Gastrocnemius medialis (tissue), 4 donors: ENCODE results near the gene ACACB. TPM values are rescaled to one million over a fixed set of nuclear protein-coding genes. Genes with fewer than 3 reads are reported as not detected.
A peak's percentile ranks its signal among the peaks of the same experiment; 100 is the strongest.

Experiments used
- ATAC-seq, 2 donors: fragments of 150-250 bp; one replicate each; pipeline ENCODE4 v1.9.1; 2016
- DNase-seq, 2 donors: peaks; one replicate each; pipeline ENCODE4 v3.0.0-alpha.2; 2019
- H3K27ac ChIP-seq, 4 donors: fragments of 200-600 bp; sonication (generic); 1 replicate in 1 of 4; 2 replicates in 3 of 4; pipeline ENCODE4 v1.5.1; 2016 to 2018; ENCODE audit warnings: mild to moderate bottlenecking in 2 of 4, moderate library complexity in 1 of 4
- H3K27me3 ChIP-seq, 3 donors: fragments of 200-600 bp; sonication (generic) in 2 of 3; 1 replicate in 1 of 3; 2 replicates in 2 of 3; pipeline versions ENCODE4 v1.5.1 to v1.6.0; 2016 to 2019; ENCODE audit warnings: mild to moderate bottlenecking in 1 of 3, moderate library complexity in 1 of 3
- H3K36me3 ChIP-seq, 2 donors: fragments of 200-600 bp; sonication (generic) in 1 of 2; one replicate each; pipeline ENCODE4 v1.5.1; 2017 to 2018
- H3K4me1 ChIP-seq, 2 donors: fragments of 200-600 bp; sonication (generic) in 1 of 2; one replicate each; pipeline ENCODE4 v1.5.1; 2016 to 2017; ENCODE audit warnings: mild to moderate bottlenecking in 2 of 2
- H3K4me3 ChIP-seq, 4 donors: fragments of 200-600 bp; sonication (generic) in 3 of 4; 1 replicate in 1 of 4; 2 replicates in 3 of 4; pipeline ENCODE4 v1.5.1; 2016 to 2019; ENCODE audit warnings: mild to moderate bottlenecking in 2 of 4
- H3K9me3 ChIP-seq, 3 donors: fragments of 200-600 bp; sonication (generic) in 2 of 3; 1 replicate in 1 of 3; 2 replicates in 2 of 3; pipeline ENCODE4 v1.5.1; 2016 to 2019
- POLR2A ChIP-seq, 2 donors: fragments of 450-650 bp; IDR thresholded peaks; one replicate each; pipeline ENCODE4 v1.6.1; 2017; ENCODE audit warnings: antibody characterized with exemption in 2 of 2, mild to moderate bottlenecking in 2 of 2, moderate library complexity in 2 of 2
- in situ Hi-C, 4 donors: fragments of 200-750 bp; cut with MboI; loops; one replicate each; pipeline versions ENCODE4 v1.15.0 to v1.8.0; 2017; ENCODE audit warnings: low sequenced_read_pairs in 4 of 4
- intact Hi-C: fragments of 100-400 bp; cut with DNase I; formaldehyde crosslinking; loops from one replicate; pipeline ENCODE4 v1.15.1; 2023; ENCODE audit warnings: low total_unique reads
- total RNA-seq, 4 donors: library from RNA; depleted of rRNA; stranded (reverse); fragments of >200 nt; gene quantifications; one replicate each; pipeline versions ENCODE4 v1.1.0 to v1.2.3, GENCODE V29; 2016
- TF ChIP-seq, protein P1 (sequence below), 5 experiments: fragments of 450-650 bp in 3 of 5; fragments of 200-600 bp in 2 of 5; sonication (generic) in 2 of 5; IDR thresholded peaks in 4 of 5; conservative IDR thresholded peaks in 1 of 5; 1 replicate in 4 of 5; 2 replicates in 1 of 5; pipeline ENCODE4 v1.5.1; 2016 to 2019; ENCODE audit warnings: antibody characterized with exemption in 5 of 5, mild to moderate bottlenecking in 3 of 5, moderate library complexity in 3 of 5

Gene ACACB
- total RNA-seq, 4 donors from 2014 or later = 595 to 1,103 (median 698) TPM

DNA sequence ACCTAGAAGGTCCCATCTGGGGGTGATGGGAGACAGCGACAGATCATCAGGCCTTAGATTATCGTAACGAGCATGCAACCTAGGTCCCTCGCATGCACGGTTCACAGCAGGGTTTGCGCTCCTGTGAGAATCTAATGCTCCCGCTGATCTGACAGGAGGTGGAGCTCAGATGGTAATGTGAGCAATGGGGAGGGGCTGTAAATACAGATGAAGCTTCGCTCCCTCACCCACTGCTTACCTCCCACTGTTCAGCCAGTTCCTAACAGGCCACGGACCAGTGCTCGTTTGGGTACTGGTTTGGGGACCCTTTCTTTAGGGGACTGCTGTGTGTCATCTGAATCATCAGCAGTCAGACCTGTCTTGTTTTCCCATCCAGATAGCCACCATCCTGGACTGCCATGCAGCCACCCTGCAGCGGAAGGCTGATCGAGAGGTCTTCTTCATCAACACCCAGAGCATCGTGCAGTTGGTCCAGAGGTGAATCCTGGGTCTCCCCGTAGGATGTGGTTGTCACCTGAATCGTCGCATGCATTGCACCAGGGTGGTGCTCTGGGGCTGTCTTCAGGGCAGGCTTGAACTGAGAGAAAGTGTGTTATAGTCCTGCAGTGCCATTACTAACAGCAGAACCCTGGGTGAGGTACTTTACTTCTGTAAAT is 96.2 kb downstream of the ACACB start:
- H3K27ac ChIP-seq = no peak overlapping the region
- H3K27me3 ChIP-seq = no peaks in the 10 kb centered on the region
- no peak overlapping the region for H3K4me3 ChIP-seq
- H3K9me3 ChIP-seq = no peaks in the 10 kb centered on the region
- intact Hi-C loops = loop anchor here (5.0 kb wide), 1 partner anchor 40 kb away; no protein-coding TSS in a partner anchor
- no peak for DNase-seq
- TF ChIP-seq, protein P1, sequence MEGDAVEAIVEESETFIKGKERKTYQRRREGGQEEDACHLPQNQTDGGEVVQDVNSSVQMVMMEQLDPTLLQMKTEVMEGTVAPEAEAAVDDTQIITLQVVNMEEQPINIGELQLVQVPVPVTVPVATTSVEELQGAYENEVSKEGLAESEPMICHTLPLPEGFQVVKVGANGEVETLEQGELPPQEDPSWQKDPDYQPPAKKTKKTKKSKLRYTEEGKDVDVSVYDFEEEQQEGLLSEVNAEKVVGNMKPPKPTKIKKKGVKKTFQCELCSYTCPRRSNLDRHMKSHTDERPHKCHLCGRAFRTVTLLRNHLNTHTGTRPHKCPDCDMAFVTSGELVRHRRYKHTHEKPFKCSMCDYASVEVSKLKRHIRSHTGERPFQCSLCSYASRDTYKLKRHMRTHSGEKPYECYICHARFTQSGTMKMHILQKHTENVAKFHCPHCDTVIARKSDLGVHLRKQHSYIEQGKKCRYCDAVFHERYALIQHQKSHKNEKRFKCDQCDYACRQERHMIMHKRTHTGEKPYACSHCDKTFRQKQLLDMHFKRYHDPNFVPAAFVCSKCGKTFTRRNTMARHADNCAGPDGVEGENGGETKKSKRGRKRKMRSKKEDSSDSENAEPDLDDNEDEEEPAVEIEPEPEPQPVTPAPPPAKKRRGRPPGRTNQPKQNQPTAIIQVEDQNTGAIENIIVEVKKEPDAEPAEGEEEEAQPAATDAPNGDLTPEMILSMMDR (IDR thresholded peaks at IDR 0.05 in 4 of 5, conservative IDR thresholded peaks at IDR 0.05 in 1 of 5) = no peak
- TF ChIP-seq POLR2A (IDR thresholded peaks at IDR 0.05) = no peak
- H3K4me1 ChIP-seq = no peaks in the 10 kb centered on the region
- H3K36me3 ChIP-seq = peaks cover 6 to 96% of the 10 kb centered on the region in 2 donors
- in situ Hi-C loops = no loop called here
- ATAC-seq = no peak

DNA sequence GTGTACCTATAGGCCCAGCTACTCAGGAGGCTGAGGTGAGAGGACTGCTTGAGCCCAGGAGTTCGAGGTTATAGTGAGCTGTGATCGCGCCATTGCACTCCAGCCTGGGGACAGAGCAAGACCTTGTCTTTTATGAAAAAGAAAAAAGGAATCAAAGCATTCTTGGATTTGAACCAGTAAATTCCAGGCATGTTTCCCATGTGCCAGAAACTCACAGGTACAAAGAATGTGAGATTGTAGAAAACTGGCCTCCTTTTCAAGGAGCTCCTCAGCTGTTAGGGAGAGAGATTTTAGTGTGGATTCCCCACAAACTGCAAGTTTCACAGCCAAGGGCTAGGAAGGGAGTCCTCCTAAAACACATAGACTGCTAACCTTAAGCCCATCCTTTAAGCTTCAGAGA is 97.7 kb downstream of the ACACB start:
- in situ Hi-C loops = no loop called here

DNA sequence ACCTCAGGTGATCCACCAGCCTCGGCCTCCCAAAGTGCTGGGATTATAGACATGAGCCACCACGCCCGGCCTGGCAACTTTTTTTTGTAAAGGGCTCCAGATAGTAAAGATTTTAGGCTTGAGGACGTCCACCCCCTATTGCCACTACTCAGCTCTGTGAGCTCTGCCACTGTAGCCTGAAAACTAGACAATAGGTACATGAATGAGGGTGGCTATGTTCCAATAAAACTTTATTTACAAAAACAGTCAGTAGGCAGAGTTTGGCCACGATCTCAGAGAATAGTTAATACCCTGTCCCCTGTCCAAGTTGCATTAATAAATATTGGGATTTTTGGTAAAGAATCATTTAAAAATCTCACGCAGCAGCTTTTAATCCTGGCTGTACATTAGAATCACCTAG is 102.6 kb downstream of the ACACB start:
- in situ Hi-C loops = no loop called here
- peak overlapping the region in 2 of 4 donors; percentile 31 to 91 for H3K27ac ChIP-seq
- TF ChIP-seq, protein P1 (IDR thresholded peaks at IDR 0.05 in 4 of 5, conservative IDR thresholded peaks at IDR 0.05 in 1 of 5) = no peak
- no peak for TF ChIP-seq POLR2A (IDR thresholded peaks at IDR 0.05)
- ATAC-seq (no peak), DNase-seq (no peak)
- H3K4me1 ChIP-seq = peaks cover 0 to 13% of the 10 kb centered on the region in 2 donors
- no peaks in the 10 kb centered on the region for H3K9me3 ChIP-seq
- intact Hi-C loops = no loop called here
- H3K27me3 ChIP-seq = no peaks in the 10 kb centered on the region
- no peak overlapping the region for H3K4me3 ChIP-seq
- peaks cover 13 to 100% of the 10 kb centered on the region in 2 donors for H3K36me3 ChIP-seq

More for the DNA sequence above, 97.7 kb downstream of the ACACB start:
- Histone ChIP-seq H3K9me3 (no peaks in the 10 kb centered on the region), H3K4me1 (peaks cover 0 to 2% of the 10 kb centered on the region in 2 donors), H3K4me3 (no peak overlapping the region), H3K27ac (peak overlapping the region in 2 of 4 donors; percentile 23 to 32), H3K36me3 (peaks cover 10 to 96% of the 10 kb centered on the region in 2 donors), H3K27me3 (no peaks in the 10 kb centered on the region)
- intact Hi-C loops = loop anchor here (5.0 kb wide), 1 partner anchor 42 kb away; no protein-coding TSS in a partner anchor
- ATAC-seq = no peak
- no peak for DNase-seq
- no peak for TF ChIP-seq POLR2A (IDR thresholded peaks at IDR 0.05)
- TF ChIP-seq, protein P1 (IDR thresholded peaks at IDR 0.05 in 4 of 5, conservative IDR thresholded peaks at IDR 0.05 in 1 of 5) = no peak

DNA sequence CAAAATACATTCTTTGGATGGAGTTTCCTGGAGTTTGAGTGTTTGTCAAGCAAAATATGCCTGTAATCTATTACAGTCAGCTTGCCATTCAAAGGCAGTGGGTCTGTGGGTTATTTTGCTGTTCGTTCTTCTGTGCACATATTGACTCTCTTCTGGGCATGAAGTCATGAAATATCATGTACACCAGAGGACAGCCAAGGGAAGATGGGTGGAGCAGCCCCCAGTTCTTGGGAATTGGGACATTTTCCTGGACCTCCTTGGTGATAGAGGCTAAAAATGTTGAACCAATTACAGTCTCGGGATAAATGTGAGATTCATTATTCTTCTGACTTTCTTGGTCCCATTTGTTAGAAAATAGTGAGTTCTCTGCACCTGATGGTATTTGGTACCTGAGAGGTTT is 103.6 kb downstream of the ACACB start:
- H3K27ac ChIP-seq = peak overlapping the region in 2 of 4 donors; percentile 70 to 91
- intact Hi-C loops (no loop called here), in situ Hi-C loops (no loop called here)
- H3K9me3 ChIP-seq = no peaks in the 10 kb centered on the region
- no peaks in the 10 kb centered on the region for H3K27me3 ChIP-seq
- peaks cover 13 to 100% of the 10 kb centered on the region in 2 donors for H3K36me3 ChIP-seq
- peaks cover 0 to 13% of the 10 kb centered on the region in 2 donors for H3K4me1 ChIP-seq
- DNase-seq (no peak), ATAC-seq (no peak)
- no peak for TF ChIP-seq POLR2A (IDR thresholded peaks at IDR 0.05)
- TF ChIP-seq, protein P1 (IDR thresholded peaks at IDR 0.05 in 4 of 5, conservative IDR thresholded peaks at IDR 0.05 in 1 of 5) = no peak
- H3K4me3 ChIP-seq = no peak overlapping the region
